GM12865 (cell line): ENCODE results near the gene EDEM3.
A peak's percentile ranks its signal among the peaks of the same experiment; 100 is the strongest.

ENCODE experiments used
- DNase-seq: peaks from one replicate; pipeline ENCODE4 v3.0.0; 2010; ENCODE audit warnings: low read depth
- H3K4me3 ChIP-seq: 2 replicates; pipeline ENCODE4 v1.5.1; 2011; ENCODE audit warnings: mild to moderate bottlenecking, low read depth, low read length, control low read depth
- TF ChIP-seq, protein P1 (sequence below): IDR thresholded peaks from 2 replicates; pipeline ENCODE4 v1.5.1; 2011; ENCODE audit warnings: low read length, control low read depth, low read depth, inconsistent platforms; ENCODE audit not compliant: insufficient read depth; ENCODE audit errors: missing control alignments

Gene EDEM3

DNA sequence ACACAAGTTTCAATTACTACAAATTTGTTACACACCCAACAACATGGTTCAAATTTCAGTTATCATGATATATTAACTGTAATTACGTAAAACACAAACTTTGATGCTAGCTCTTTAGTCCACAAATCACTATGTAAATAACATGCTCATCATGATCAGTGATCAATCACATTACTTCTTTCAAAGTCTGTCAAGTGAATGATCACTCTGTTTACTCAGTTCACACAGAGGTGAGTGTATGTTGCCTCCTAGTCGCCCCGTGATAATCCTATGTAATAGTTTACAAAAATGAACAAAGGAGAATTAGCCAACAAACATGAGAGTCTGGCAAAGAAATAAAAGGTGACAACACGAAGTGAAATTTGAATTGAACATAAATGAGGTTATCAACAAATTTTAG is 14.3 kb downstream of the EDEM3 start:
- H3K4me3 ChIP-seq: no peak overlapping the region
- no peak for DNase-seq
- TF ChIP-seq, protein P1, sequence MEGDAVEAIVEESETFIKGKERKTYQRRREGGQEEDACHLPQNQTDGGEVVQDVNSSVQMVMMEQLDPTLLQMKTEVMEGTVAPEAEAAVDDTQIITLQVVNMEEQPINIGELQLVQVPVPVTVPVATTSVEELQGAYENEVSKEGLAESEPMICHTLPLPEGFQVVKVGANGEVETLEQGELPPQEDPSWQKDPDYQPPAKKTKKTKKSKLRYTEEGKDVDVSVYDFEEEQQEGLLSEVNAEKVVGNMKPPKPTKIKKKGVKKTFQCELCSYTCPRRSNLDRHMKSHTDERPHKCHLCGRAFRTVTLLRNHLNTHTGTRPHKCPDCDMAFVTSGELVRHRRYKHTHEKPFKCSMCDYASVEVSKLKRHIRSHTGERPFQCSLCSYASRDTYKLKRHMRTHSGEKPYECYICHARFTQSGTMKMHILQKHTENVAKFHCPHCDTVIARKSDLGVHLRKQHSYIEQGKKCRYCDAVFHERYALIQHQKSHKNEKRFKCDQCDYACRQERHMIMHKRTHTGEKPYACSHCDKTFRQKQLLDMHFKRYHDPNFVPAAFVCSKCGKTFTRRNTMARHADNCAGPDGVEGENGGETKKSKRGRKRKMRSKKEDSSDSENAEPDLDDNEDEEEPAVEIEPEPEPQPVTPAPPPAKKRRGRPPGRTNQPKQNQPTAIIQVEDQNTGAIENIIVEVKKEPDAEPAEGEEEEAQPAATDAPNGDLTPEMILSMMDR: no peak

DNA sequence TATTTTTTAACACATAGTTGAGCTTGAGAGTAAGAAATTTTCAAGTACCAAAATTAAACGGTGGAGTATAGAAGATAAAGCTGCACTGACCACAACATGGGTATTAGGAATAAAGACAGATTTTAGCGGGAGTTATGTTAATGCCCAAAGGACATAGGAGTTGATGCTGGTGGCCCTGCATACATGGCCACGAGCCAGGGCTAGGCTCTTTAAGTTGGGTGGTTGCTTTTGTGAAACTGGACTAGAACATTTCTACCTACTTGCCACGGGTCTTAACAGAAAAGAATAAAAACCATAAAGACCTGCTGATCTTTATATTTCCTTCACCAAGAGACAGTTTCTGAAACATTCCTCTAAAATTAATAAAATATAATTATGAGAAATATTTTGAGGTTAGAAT is 14.9 kb downstream of the EDEM3 start:
- H3K4me3 ChIP-seq: no peak overlapping the region
- no peak for DNase-seq
- TF ChIP-seq, protein P1: no peak

- no peak for DNase-seq
- TF ChIP-seq, protein P1: no peak
- H3K4me3 ChIP-seq: no peak overlapping the region
These were observed 15.6 kb downstream of the EDEM3 start for GRCh38 chr1:184739070-184739469.

DNA sequence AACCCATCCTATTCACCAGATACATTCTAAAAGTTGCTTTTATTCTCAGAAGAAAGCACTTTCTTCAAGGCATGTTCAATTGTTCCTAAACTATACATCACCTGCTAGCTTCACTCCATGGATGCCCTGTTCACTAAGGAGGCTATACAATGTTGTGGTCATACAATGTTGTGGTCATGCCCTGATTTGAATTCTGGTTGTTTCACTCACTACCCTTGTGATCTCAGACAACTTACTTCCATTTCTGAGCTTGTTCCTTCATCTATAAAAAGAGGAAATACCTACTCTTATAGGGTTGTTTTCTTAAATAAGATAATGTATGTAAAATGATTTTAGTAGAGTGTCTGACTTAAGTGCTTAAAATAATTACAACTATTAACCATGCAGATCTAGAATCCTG is 19.7 kb downstream of the EDEM3 start:
- TF ChIP-seq, protein P1: no peak
- DNase-seq: peak; percentile 29
- no peak overlapping the region for H3K4me3 ChIP-seq

DNA sequence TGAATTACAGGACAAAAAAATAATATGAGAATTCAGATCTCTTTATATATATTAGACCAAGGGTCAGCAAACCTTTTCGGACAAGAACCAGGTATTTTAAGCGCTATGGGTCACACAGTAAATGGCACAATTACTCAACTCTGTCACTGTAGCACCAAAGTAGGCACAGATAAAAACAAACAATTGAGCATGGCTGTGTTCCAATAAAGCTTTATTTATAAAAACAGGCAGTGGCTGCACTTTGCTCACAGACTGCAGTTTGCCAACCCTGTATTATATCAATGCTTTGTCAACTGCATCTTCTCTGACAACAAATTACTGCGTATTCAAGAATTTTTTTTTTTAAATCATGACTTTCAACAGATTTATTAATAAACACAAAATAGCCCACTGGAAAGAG is 29.8 kb downstream of the EDEM3 start:
- TF ChIP-seq, protein P1: no peak
- H3K4me3 ChIP-seq: no peak overlapping the region
- DNase-seq: no peak

DNA sequence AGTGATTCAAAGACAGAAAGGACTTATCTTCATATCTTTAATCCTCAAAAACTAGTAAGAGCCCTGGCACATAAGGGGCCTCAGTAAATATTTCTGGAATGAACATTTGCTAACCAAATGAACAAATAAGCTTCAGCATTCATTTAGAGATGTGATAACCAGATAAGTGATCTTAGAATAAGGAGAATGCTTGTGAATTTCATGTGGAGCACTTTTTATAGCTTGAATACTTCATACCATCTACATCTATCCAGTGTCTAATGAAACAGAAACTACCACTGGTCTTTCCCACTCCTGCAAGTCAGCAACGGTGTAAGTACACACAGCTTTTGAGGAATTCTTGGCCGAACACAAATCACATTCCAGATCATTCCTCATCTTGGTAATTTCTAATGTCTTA is 38.5 kb downstream of the EDEM3 start:
- TF ChIP-seq, protein P1: no peak
- H3K4me3 ChIP-seq: no peak overlapping the region
- no peak for DNase-seq

GRCh38 chr1:184709418-184709817 is 45.2 kb downstream of the EDEM3 start:
- TF ChIP-seq, protein P1: no peak
- H3K4me3 ChIP-seq: no peak overlapping the region
- DNase-seq: no peak
